ENCODE data around the gene RGS12. TPM values are rescaled to one million over a fixed set of nuclear protein-coding genes. Genes with fewer than 3 reads are reported as not detected.
A peak's percentile ranks its signal among the peaks of the same experiment; 100 is the strongest.

The RGS12 gene
- total and polyA plus RNA-seq, 10 donors: 7.5 to 36.2 (median 20.1) TPM

DNA sequence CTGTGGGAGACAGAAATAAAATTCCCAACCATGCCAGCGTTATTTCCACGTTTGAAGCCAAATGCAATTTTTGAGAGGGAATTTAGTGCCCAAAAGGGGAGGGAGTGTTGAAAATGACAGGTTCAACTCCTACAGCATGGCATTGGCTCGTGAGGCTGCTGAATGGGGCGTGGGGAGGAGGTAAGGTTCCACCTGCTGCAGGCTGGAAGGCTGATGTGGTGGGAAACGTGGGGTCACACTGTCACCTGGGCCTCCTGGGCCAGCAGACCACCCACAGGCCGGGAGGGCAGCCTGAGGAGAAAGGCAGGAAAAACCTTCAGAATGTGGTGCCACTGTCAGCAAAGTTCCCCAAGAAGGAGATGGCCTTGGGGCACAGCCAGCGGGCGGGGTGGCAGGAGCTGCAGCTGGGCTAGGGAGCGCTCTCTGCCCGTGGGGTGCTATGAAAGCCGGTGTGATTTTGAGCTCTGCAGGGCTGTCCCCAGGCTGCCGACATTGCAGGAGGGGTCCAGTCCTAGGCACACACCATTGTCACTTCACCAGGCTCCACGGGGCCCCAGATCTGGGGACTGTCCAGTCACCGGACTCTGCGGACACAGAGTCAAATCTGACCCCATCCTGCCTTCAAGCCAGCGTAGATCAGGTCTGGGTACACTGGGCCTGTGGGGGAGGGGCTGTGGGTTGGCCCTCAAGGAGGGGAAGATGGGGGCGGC, 24.3 kb upstream of the RGS12 start:
- H3K27me3 ChIP-seq (replicated peaks in 1 of 7): no peaks in the 10 kb centered on the region
- intact Hi-C loops (cut with DNase I; ENCODE audit: low total_unique reads): no loop called here
- WGBS, 5 donors: 85 to 92% (median 89%) methylated on average over 16 to 17 of the region's 17 CpGs
- TF ChIP-seq POLR2A (IDR thresholded peaks at IDR 0.05): no peak
- TF ChIP-seq POLR2AphosphoS5 (IDR thresholded peaks at IDR 0.05): no peak
- no peak for TF ChIP-seq CTCF (IDR thresholded peaks at IDR 0.05 in 8 of 11, conservative IDR thresholded peaks at IDR 0.05 in 3 of 11)
- no peak overlapping the region for H3K4me3 ChIP-seq
- peak; percentile 74 for DNase-seq
- no peaks in the 10 kb centered on the region for H3K36me3 ChIP-seq
- H3K4me1 ChIP-seq: no peaks in the 10 kb centered on the region
- peaks cover 0 to 9% (median 6%) of the 10 kb centered on the region in 8 donors for H3K9me3 ChIP-seq
- no peak overlapping the region for H3K27ac ChIP-seq

GRCh38 chr4:3269105-3269927, 23.5 kb upstream of the RGS12 start:
- WGBS, 5 donors: 88 to 90% (median 89%) methylated on average over 15 to 25 of the region's 25 CpGs
- DNase-seq: no peak
- H3K4me1 ChIP-seq: no peaks in the 10 kb centered on the region

GRCh38 chr4:3269991-3270611, 22.7 kb upstream of the RGS12 start:
- Histone ChIP-seq H3K4me1 (no peaks in the 10 kb centered on the region), H3K4me3 (no peak overlapping the region), H3K27ac (no peak overlapping the region), H3K36me3 (no peaks in the 10 kb centered on the region), H3K27me3 (replicated peaks in 1 of 7) (no peaks in the 10 kb centered on the region), H3K9me3 (peaks cover 0 to 11% (median 7%) of the 10 kb centered on the region in 8 donors)
- no peak for DNase-seq
- WGBS, 5 donors: 84 to 91% (median 87%) methylated on average over 14 to 17 of the region's 17 CpGs
- TF ChIP-seq POLR2AphosphoS5 (IDR thresholded peaks at IDR 0.05) (no peak), CTCF (IDR thresholded peaks at IDR 0.05 in 8 of 11, conservative IDR thresholded peaks at IDR 0.05 in 3 of 11) (no peak), POLR2A (IDR thresholded peaks at IDR 0.05) (no peak)
- intact Hi-C loops (cut with DNase I; ENCODE audit: low total_unique reads): no loop called here

More at GRCh38 chr4:3269105-3269927, 23.5 kb upstream of the RGS12 start:
- Histone ChIP-seq H3K27ac (no peak overlapping the region), H3K4me3 (no peak overlapping the region), H3K27me3 (replicated peaks in 1 of 7) (no peaks in the 10 kb centered on the region), H3K36me3 (no peaks in the 10 kb centered on the region), H3K9me3 (peaks cover 0 to 11% (median 7%) of the 10 kb centered on the region in 8 donors)
- intact Hi-C loops (cut with DNase I; ENCODE audit: low total_unique reads): no loop called here
- TF ChIP-seq POLR2A (IDR thresholded peaks at IDR 0.05): no peak
- TF ChIP-seq POLR2AphosphoS5 (IDR thresholded peaks at IDR 0.05): no peak
- TF ChIP-seq CTCF (IDR thresholded peaks at IDR 0.05 in 8 of 11, conservative IDR thresholded peaks at IDR 0.05 in 3 of 11): no peak

Data from spleen (tissue), 11 donors.